K562 (cell line): ENCODE measurements around the gene POLR3K.

Experiments used
- CHCHD3 ChIP-seq: fragments of 250-450 bp; sonication (Bioruptor Pico); IDR thresholded peaks from 2 replicates; pipeline ENCODE4 v2.1.2; 2022; ENCODE audit warnings: mild to moderate bottlenecking
- CHD7 ChIP-seq: fragments of 200-600 bp; sonication (generic); IDR thresholded peaks from one replicate; pipeline ENCODE4 v1.6.1; 2012; ENCODE audit warnings: mild to moderate bottlenecking, low read depth, low read length, inconsistent platforms
- E2F5 ChIP-seq: sonication (generic); formaldehyde crosslinking; IDR thresholded peaks from 2 replicates; pipeline ENCODE4 v1.8.0; 2022; ENCODE audit warnings: mild to moderate bottlenecking, missing genetic modification reagents
- JUND ChIP-seq, 2 experiments: IDR thresholded peaks; 2 replicates in 1 of 2; 3 replicates in 1 of 2; pipeline ENCODE4 v1.6.1; 2011; ENCODE audit warnings: borderline replicate concordance in 2 of 2, low read depth in 2 of 2, low read length in 2 of 2, improper control_type of control experiment in 1 of 2, missing biosample characterization in 1 of 2, missing genetic modification characterization in 1 of 2, missing genetic modification reagents in 1 of 2
- KDM1A ChIP-seq, 2 experiments: fragments of 450-650 bp; IDR thresholded peaks; 2 replicates each; pipeline ENCODE4 v1.6.1; 2016; ENCODE audit warnings: mild to moderate bottlenecking in 2 of 2
- POLR2AphosphoS2 ChIP-seq: IDR thresholded peaks from 2 replicates; pipeline ENCODE4 v1.6.1; 2012; ENCODE audit warnings: low read length, improper control_type of control experiment
- POLR2AphosphoS5 ChIP-seq: IDR thresholded peaks from 2 replicates; pipeline ENCODE4 v1.6.1; 2011; ENCODE audit warnings: mild to moderate bottlenecking, low read depth, low read length, moderate library complexity; ENCODE audit not compliant: control insufficient read depth, insufficient read depth
- SUPT5H ChIP-seq: fragments of 450-650 bp; IDR thresholded peaks from 2 replicates; pipeline ENCODE4 v1.6.1; 2016
- TAF1 ChIP-seq: IDR thresholded peaks from 2 replicates; pipeline ENCODE4 v1.6.1; 2011; ENCODE audit warnings: mild to moderate bottlenecking, low read length, moderate library complexity; ENCODE audit not compliant: insufficient read depth, control insufficient read depth, severe bottlenecking; ENCODE audit errors: extremely low read depth
- TCF7 ChIP-seq: sonication (generic); IDR thresholded peaks from 2 replicates; pipeline ENCODE4 v1.6.1; 2016; ENCODE audit warnings: antibody characterized with exemption, borderline replicate concordance
- YY1 ChIP-seq, 3 experiments: IDR thresholded peaks; 2 replicates each; pipeline ENCODE4 v1.6.1; 2011; ENCODE audit warnings: low read length in 2 of 3, mild to moderate bottlenecking in 2 of 3, moderate library complexity in 2 of 3, borderline replicate concordance in 1 of 3, control low read depth in 1 of 3, low read depth in 1 of 3; ENCODE audit not compliant: insufficient read depth in 3 of 3, insufficient replicate concordance in 2 of 3, control insufficient read depth in 1 of 3, insufficient read length in 1 of 3; ENCODE audit errors: extremely low read depth in 1 of 3
- ZNF3 ChIP-seq: fragments of 250-450 bp; sonication (Bioruptor Pico); IDR thresholded peaks from 2 replicates; pipeline ENCODE4 v1.5.0; 2021; ENCODE audit warnings: mild to moderate bottlenecking, moderate library complexity
- ZNF668 ChIP-seq: fragments of 250-450 bp; sonication (Bioruptor Pico); IDR thresholded peaks from 2 replicates; pipeline ENCODE4 v1.8.0; 2022; ENCODE audit warnings: mild to moderate bottlenecking, inconsistent platforms

GRCh38 chr16:47234-47633, 6.2 kb downstream of the POLR3K start:
- no peak for TF ChIP-seq TCF7
- TF ChIP-seq ZNF668 (CRISPR knock-in tag), result no peak
- TF ChIP-seq CHCHD3 (CRISPR knock-in tag), result no peak
- TF ChIP-seq E2F5, result no peak
- no peak for TF ChIP-seq POLR2AphosphoS5
- TF ChIP-seq YY1 (IDR thresholded peaks at IDR 0.05; ENCODE audit: borderline replicate concordance in 1 of 3, control insufficient read depth in 1 of 3, extremely low read depth in 1 of 3, insufficient read depth in 3 of 3, insufficient read length in 1 of 3, insufficient replicate concordance in 2 of 3, low read depth in 1 of 3, low read length in 2 of 3), result no peak
- no peak for TF ChIP-seq CHD7
- no peak for TF ChIP-seq ZNF3
- TF ChIP-seq KDM1A (IDR thresholded peaks at IDR 0.05), result no peak
- no peak for TF ChIP-seq SUPT5H
- no peak for TF ChIP-seq POLR2AphosphoS2
- no peak for TF ChIP-seq JUND (IDR thresholded peaks at IDR 0.05; ENCODE audit: borderline replicate concordance, low read depth, low read length)
- TF ChIP-seq JUND (tag; IDR thresholded peaks at IDR 0.05; ENCODE audit: borderline replicate concordance, low read depth, low read length), result no peak
- TF ChIP-seq TAF1, result no peak
